ENCODE measurements around the gene ZBTB7C.

DNA sequence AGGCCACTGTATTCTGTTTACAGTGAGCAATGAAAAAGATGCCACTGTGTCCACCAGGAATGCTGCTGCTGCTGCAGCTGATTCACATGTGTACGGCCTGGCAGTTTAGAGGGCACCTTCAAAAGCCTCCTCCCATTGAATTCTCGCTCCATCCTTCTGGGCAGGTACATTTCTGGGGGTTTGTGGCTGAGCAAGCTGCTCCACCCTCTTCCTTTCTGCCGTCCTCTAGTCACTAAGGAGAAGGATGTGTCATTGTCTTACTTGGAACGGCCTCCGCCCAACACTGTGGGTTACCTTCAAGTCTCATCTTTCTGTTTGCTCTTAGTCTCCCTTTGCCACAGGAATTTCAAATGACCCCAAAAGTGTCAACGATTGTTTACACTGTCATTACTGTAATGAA is 182.0 kb downstream of the ZBTB7C start:
- TF ChIP-seq, protein P1, sequence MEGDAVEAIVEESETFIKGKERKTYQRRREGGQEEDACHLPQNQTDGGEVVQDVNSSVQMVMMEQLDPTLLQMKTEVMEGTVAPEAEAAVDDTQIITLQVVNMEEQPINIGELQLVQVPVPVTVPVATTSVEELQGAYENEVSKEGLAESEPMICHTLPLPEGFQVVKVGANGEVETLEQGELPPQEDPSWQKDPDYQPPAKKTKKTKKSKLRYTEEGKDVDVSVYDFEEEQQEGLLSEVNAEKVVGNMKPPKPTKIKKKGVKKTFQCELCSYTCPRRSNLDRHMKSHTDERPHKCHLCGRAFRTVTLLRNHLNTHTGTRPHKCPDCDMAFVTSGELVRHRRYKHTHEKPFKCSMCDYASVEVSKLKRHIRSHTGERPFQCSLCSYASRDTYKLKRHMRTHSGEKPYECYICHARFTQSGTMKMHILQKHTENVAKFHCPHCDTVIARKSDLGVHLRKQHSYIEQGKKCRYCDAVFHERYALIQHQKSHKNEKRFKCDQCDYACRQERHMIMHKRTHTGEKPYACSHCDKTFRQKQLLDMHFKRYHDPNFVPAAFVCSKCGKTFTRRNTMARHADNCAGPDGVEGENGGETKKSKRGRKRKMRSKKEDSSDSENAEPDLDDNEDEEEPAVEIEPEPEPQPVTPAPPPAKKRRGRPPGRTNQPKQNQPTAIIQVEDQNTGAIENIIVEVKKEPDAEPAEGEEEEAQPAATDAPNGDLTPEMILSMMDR (conservative IDR thresholded peaks at IDR 0.05; ENCODE audit: low read depth, low read length), result no peak
- TF ChIP-seq EZH2 (IDR thresholded peaks at IDR 0.05; ENCODE audit: borderline replicate concordance, low read depth, low read length, poor library complexity, severe bottlenecking), result no peak
